Measurements from ENCODE around the gene ODAD2.

ODAD2 gene

GRCh38 chr10:27784272-27784671 is 214.6 kb downstream of the ODAD2 start:
- Histone ChIP-seq H3K4me3 (no peak overlapping the region), H3K9me3 (ENCODE audit: low read depth, low read length) (no peaks in the 10 kb centered on the region), H3K9ac (ENCODE audit: insufficient read length) (no peak overlapping the region), H3K27ac (no peak overlapping the region), H3K36me3 (ENCODE audit: insufficient read depth, low read length) (no peaks in the 10 kb centered on the region)
- TF ChIP-seq EZH2 (IDR thresholded peaks at IDR 0.05) (no peak), FOXP2 (optimal IDR thresholded peaks at IDR 0.05; ENCODE audit: control extremely low read depth, extremely low read length, insufficient read depth) (no peak), POLR2AphosphoS5 (IDR thresholded peaks at IDR 0.05; ENCODE audit: borderline replicate concordance, low read depth, low read length) (no peak)
- no peak for DNase-seq (ENCODE audit: low read depth, low spot score)

GRCh38 chr10:27783660-27784059 is 215.2 kb downstream of the ODAD2 start:
- Histone ChIP-seq H3K36me3 (ENCODE audit: insufficient read depth, low read length) (no peaks in the 10 kb centered on the region), H3K9ac (ENCODE audit: insufficient read length) (no peak overlapping the region), H3K27ac (no peak overlapping the region), H3K4me3 (no peak overlapping the region), H3K9me3 (ENCODE audit: low read depth, low read length) (no peaks in the 10 kb centered on the region)
- TF ChIP-seq FOXP2 (optimal IDR thresholded peaks at IDR 0.05; ENCODE audit: control extremely low read depth, extremely low read length, insufficient read depth) (no peak), EZH2 (IDR thresholded peaks at IDR 0.05) (no peak), POLR2AphosphoS5 (IDR thresholded peaks at IDR 0.05; ENCODE audit: borderline replicate concordance, low read depth, low read length) (no peak)
- DNase-seq (ENCODE audit: low read depth, low spot score), result no peak

GRCh38 chr10:27779462-27780015 is 219.3 kb downstream of the ODAD2 start:
- Histone ChIP-seq H3K4me3 (no peak overlapping the region), H3K9me3 (ENCODE audit: low read depth, low read length) (no peaks in the 10 kb centered on the region), H3K36me3 (ENCODE audit: insufficient read depth, low read length) (no peaks in the 10 kb centered on the region), H3K27ac (no peak overlapping the region), H3K9ac (ENCODE audit: insufficient read length) (no peak overlapping the region)
- no peak for DNase-seq (ENCODE audit: low read depth, low spot score)
- TF ChIP-seq POLR2AphosphoS5 (IDR thresholded peaks at IDR 0.05; ENCODE audit: borderline replicate concordance, low read depth, low read length), result no peak

- DNase-seq (ENCODE audit: low read depth, low spot score), result no peak
- H3K27ac ChIP-seq, result no peak overlapping the region
- TF ChIP-seq POLR2AphosphoS5 (IDR thresholded peaks at IDR 0.05; ENCODE audit: borderline replicate concordance, low read depth, low read length) (no peak), FOXP2 (optimal IDR thresholded peaks at IDR 0.05; ENCODE audit: control extremely low read depth, extremely low read length, insufficient read depth) (no peak), EZH2 (IDR thresholded peaks at IDR 0.05) (no peak)
Measured at GRCh38 chr10:27774831-27775230, 224.0 kb downstream of the ODAD2 start.

GRCh38 chr10:27771231-27771630 is 227.6 kb downstream of the ODAD2 start:
- TF ChIP-seq FOXP2 (optimal IDR thresholded peaks at IDR 0.05; ENCODE audit: control extremely low read depth, extremely low read length, insufficient read depth), result no peak
- TF ChIP-seq EZH2 (IDR thresholded peaks at IDR 0.05), result no peak
- no peak for TF ChIP-seq POLR2AphosphoS5 (IDR thresholded peaks at IDR 0.05; ENCODE audit: borderline replicate concordance, low read depth, low read length)
- H3K9ac ChIP-seq (ENCODE audit: insufficient read length), result no peak overlapping the region

More at GRCh38 chr10:27774831-27775230, 224.0 kb downstream of the ODAD2 start:
- H3K9ac ChIP-seq (ENCODE audit: insufficient read length), result no peak overlapping the region
- no peak overlapping the region for H3K4me3 ChIP-seq
- no peaks in the 10 kb centered on the region for H3K9me3 ChIP-seq (ENCODE audit: low read depth, low read length)
- no peaks in the 10 kb centered on the region for H3K36me3 ChIP-seq (ENCODE audit: insufficient read depth, low read length)

GRCh38 chr10:27770181-27770580 is 228.7 kb downstream of the ODAD2 start:
- no peaks in the 10 kb centered on the region for H3K36me3 ChIP-seq (ENCODE audit: insufficient read depth, low read length)
- no peak for DNase-seq (ENCODE audit: low read depth, low spot score)
- TF ChIP-seq EZH2 (IDR thresholded peaks at IDR 0.05) (no peak), POLR2AphosphoS5 (IDR thresholded peaks at IDR 0.05; ENCODE audit: borderline replicate concordance, low read depth, low read length) (no peak), FOXP2 (optimal IDR thresholded peaks at IDR 0.05; ENCODE audit: control extremely low read depth, extremely low read length, insufficient read depth) (no peak)
- no peak overlapping the region for H3K9ac ChIP-seq (ENCODE audit: insufficient read length)
- H3K4me3 ChIP-seq, result no peak overlapping the region
- H3K9me3 ChIP-seq (ENCODE audit: low read depth, low read length), result no peaks in the 10 kb centered on the region
- no peak overlapping the region for H3K27ac ChIP-seq

More at GRCh38 chr10:27771231-27771630, 227.6 kb downstream of the ODAD2 start:
- DNase-seq (ENCODE audit: low read depth, low spot score), result no peak
- Histone ChIP-seq H3K4me3 (no peak overlapping the region), H3K36me3 (ENCODE audit: insufficient read depth, low read length) (no peaks in the 10 kb centered on the region), H3K9me3 (ENCODE audit: low read depth, low read length) (no peaks in the 10 kb centered on the region), H3K27ac (no peak overlapping the region)
